Activated CD8-positive, alpha-beta memory T cell treated with anti-CD3 and anti-CD28 coated beads, Interleukin-2, amount 50 U/mL, for 24 hours (primary cell): ENCODE measurements around the gene AQP1.

ENCODE experiments used
- DNase-seq: peaks from one replicate; pipeline ENCODE4 v3.0.0-alpha.2; 2020; ENCODE audit errors: extremely low read depth

AQP1 gene

DNA sequence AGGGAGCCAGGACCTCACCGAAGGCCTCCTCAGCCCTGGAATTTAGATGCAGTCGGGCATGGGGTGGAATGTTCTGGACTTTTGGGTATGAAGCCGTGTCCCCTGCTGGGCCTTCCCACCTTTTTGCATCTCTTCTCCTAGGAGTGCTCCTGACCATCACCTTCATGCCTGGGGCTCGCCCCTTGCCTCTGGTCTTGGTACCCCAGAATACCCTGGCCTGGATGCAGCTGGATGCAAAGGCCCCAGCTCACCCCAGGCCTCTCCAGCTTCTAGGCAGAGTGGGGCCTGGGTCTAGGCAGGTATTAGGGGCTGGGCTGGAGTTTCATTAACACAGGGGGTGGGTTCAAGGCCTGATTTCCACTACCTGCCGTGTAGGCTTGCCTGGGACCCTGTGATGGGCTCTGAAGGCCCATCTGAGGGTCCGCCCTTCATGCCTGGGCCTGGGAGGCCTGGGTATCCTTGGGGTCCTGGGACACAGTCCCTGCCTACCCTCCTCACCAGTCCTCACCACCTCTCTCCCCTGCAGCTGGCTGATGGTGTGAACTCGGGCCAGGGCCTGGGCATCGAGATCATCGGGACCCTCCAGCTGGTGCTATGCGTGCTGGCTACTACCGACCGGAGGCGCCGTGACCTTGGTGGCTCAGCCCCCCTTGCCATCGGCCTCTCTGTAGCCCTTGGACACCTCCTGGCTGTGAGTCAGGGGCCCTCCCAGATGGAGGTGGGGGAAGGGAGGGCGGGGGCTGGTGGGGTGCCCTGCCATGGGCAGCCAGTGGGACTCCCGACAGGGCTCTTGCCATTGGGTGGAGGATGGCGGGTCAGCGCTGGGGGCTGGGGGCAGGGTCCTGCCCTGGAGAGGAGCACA lies 10.1 kb downstream of the AQP1 start:
- DNase-seq, result no peak

- no peak for DNase-seq
Observed at GRCh38 chr7:30922596-30922995, 10.9 kb downstream of the AQP1 start.

- DNase-seq, result no peak
Observed at GRCh38 chr7:30923009-30923773, 11.5 kb downstream of the AQP1 start.

- no peak for DNase-seq
Observed at GRCh38 chr7:30923774-30924413, 12.2 kb downstream of the AQP1 start.

- DNase-seq, result no peak
Observed at GRCh38 chr7:30924624-30925023, 13.0 kb downstream of the AQP1 start.

GRCh38 chr7:30925117-30925516 lies 13.5 kb downstream of the AQP1 start:
- DNase-seq, result no peak

GRCh38 chr7:30925913-30926312 lies 14.3 kb downstream of the AQP1 start:
- DNase-seq, result no peak

DNA sequence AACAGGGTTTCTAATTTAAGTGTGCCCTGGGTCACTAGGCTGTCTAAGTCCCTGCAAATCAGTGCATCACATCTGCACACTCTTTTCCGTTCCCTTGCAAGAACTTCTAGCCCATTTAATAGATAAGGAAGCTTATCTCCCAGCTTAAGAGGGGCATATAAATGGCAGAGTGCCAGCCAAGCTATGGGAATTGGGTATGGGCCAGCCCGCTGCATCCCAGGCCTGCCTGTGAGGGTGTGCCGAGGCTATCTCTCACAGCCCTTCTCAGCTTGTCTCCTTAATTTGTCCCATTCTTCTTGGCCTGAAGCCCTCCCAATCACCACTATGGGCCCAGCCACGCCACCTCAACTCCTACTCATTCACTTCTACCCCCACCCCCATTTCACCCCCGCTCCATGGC lies 14.7 kb downstream of the AQP1 start:
- DNase-seq, result no peak

GRCh38 chr7:30927040-30927439 lies 15.4 kb downstream of the AQP1 start:
- DNase-seq, result no peak

DNA sequence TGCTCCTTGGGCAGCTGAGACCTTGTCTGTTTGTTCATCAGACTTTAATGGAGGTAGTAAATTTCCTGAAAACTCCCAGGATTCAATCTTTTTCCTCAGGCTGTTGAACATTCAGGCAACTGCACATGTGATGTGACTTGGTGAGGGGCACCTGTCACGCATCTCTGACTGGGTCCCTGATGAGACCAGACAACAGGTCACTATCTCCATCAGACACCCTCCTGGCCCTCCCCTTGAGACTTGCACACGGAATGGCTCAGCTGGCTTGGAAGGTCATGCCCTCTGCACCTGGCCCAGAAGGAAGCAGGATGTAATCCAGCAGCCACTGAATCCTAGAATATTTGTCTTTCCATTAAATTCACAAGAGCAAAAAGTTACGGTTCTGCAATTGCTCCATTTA lies 15.9 kb downstream of the AQP1 start:
- DNase-seq, result no peak

DNA sequence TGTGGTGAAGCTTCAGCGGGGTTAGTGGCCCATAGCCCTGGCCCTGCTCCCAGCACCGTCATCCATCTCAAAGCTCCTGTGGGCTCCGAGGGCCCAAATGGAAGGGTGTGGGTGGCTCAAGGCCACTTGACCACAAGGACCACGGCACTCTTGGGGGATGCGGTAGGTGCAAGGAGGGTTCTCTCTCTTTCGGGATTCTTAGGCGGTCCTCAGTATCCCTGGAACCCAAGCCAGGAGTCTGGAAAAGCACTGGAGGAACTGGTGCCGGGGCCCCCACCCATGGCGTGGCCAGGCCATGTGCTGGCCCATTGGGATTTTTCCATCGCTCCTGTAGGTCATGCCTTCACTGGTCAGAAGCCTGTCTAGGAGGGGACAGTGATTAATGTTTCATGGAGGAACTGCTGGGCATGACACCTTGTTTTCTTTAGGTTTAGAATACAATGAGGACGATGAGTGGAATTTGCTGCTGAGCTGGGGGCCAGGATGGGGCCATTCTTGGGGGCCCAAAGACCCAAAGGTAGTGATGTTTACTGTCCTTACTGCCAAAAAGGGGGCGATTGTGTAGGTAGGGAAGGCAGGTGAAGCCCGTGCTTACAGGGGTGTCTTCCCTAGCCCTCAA lies 16.7 kb downstream of the AQP1 start:
- DNase-seq, result no peak

DNA sequence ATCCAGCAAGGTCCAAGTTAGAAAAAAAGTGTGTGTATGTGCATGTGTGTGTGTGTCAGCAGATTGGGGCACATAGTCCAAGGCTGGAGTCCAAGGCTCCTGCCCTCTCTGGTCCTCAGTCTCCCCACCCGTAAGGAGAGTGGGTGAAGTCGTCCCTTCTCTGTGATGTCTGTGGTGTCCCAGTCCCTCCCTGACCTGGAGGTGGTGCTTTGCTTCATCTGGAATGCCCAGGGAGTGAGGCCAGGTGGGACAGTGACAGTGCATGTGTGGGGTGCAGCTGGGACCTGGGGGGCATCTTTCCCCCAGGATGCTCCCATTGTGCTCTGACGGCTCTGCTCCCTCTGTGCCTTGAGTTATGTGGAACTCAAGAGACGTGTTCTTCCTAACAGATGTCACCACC lies 18.0 kb downstream of the AQP1 start:
- no peak for DNase-seq

GRCh38 chr7:30930621-30931020 lies 19.0 kb downstream of the AQP1 start:
- DNase-seq, result no peak

DNA sequence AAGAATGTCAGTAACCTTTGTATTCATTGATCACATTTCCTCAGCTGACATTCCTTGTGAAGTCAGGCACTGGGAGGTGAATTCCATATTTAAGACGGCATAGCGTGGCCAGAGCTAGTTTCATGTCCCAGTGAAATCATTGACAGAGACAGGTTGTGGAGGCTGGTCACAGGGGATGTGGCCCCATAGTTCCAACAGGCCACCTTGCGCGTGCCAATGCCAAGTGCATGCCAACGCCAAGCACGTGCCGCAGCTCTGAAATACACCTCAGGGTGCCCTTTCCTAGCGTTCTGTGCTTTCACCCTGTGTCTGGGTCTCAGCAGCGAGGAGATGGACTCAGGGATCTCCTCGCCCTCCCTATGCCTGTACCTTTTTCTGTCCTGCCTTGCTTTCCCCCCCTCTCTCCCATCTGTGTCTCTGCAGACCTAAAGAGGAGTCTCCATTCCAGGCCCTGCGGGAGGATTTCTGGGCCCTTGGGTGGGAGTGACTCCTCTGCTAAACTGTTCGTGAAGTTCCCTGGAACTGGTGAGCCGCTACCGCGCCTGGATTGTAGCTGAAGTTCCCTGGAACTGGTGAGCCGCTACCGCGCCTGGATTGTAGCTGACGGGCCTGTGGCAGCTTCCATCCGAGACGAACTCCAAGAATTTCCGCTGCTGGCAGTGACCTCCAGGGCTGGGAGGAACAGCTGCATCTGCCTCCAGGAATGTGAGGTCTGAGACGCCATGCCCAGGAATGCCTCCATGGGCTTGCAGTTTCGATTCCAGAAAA lies 19.7 kb downstream of the AQP1 start:
- no peak for DNase-seq

GRCh38 chr7:30931929-30932540 lies 20.4 kb downstream of the AQP1 start:
- DNase-seq, result no peak

- DNase-seq, result no peak
Observed at GRCh38 chr7:30932562-30932961, 20.9 kb downstream of the AQP1 start.

- no peak for DNase-seq
Observed at GRCh38 chr7:30933124-30933974, 21.7 kb downstream of the AQP1 start.

GRCh38 chr7:30934225-30934624 lies 22.6 kb downstream of the AQP1 start:
- DNase-seq, result no peak

- no peak for DNase-seq
Observed at GRCh38 chr7:30934732-30935568, 23.3 kb downstream of the AQP1 start.
